ENCODE measurements around the gene SLC66A2.

GRCh38 chr18:79954791-79955190 is 3.3 kb upstream of the SLC66A2 start:
- TF ChIP-seq CTCF (IDR thresholded peaks at IDR 0.05; ENCODE audit: low read length): no peak
- TF ChIP-seq EZH2 (IDR thresholded peaks at IDR 0.05; ENCODE audit: borderline replicate concordance, low read length): no peak
